HEK293 (cell line): ENCODE measurements around the gene SRRM4.

Experiments used
- CTCF ChIA-PET: fragments of 350-600 bp; formaldehyde crosslinking; extraction: SDS; loops from one replicate; lab custom pipeline; 2021; ENCODE audit warnings: antibody characterized with exemption; lab: Yijun Ruan, JAX
- POLR2A ChIA-PET: fragments of 300-600 bp; formaldehyde crosslinking; extraction: SDS; loops from one replicate; lab custom pipeline; 2020; ENCODE audit warnings: antibody characterized with exemption, inconsistent platforms; lab: Yijun Ruan, JAX
- H3K27ac ChIP-seq: fragments of 200-500 bp; sonication (Bioruptor generic); 2 replicates; pipeline ENCODE4 v1.5.1; 2014; ENCODE audit warnings: low read depth, low read length, control low read depth, inconsistent platforms; ENCODE audit errors: extremely low read depth
- H3K36me3 ChIP-seq, 2 experiments: fragments of 200-500 bp in 1 of 2; sonication (Bioruptor generic) in 1 of 2; 1 replicate in 1 of 2; 2 replicates in 1 of 2; pipeline ENCODE4 v1.5.1; 2014 to 2017; ENCODE audit warnings: inconsistent platforms in 2 of 2, low read length in 2 of 2; ENCODE audit not compliant: control insufficient read depth in 2 of 2, insufficient read depth in 1 of 2
- H3K4me1 ChIP-seq: fragments of 200-500 bp; sonication (Bioruptor generic); 2 replicates; pipeline ENCODE4 v1.5.1; 2014; ENCODE audit warnings: mild to moderate bottlenecking, low read length, inconsistent platforms; ENCODE audit not compliant: control insufficient read depth, insufficient read depth
- H3K4me3 ChIP-seq: 2 replicates; pipeline ENCODE4 v1.5.1; 2011; ENCODE audit warnings: low read depth, mild to moderate bottlenecking, control low read depth, low read length, moderate library complexity
- H3K9me3 ChIP-seq: fragments of 200-500 bp; sonication (Bioruptor generic); 2 replicates; pipeline ENCODE4 v1.5.1; 2014; ENCODE audit warnings: low read depth, low read length, inconsistent platforms; ENCODE audit not compliant: control insufficient read depth, insufficient read depth
- FEZF1 ChIP-seq: fragments of 450-650 bp; formaldehyde crosslinking; IDR thresholded peaks from 2 replicates; pipeline ENCODE4 v1.5.1; 2016; ENCODE audit warnings: missing biosample characterization, missing genetic modification characterization
- GFI1B ChIP-seq: fragments of 450-650 bp; formaldehyde crosslinking; IDR thresholded peaks from 2 replicates; pipeline ENCODE4 v1.5.1; 2016; ENCODE audit warnings: missing biosample characterization, missing genetic modification characterization
- HOXA7 ChIP-seq: sonication (generic); formaldehyde crosslinking; IDR thresholded peaks from 2 replicates; pipeline ENCODE4 v1.8.1; 2022; ENCODE audit warnings: missing genetic modification reagents, borderline replicate concordance
- INSM2 ChIP-seq: fragments of 450-650 bp; formaldehyde crosslinking; IDR thresholded peaks from 2 replicates; pipeline ENCODE4 v1.5.1; 2016; ENCODE audit warnings: missing biosample characterization, missing genetic modification characterization
- KLF7 ChIP-seq: fragments of 450-650 bp; formaldehyde crosslinking; IDR thresholded peaks from 2 replicates; pipeline ENCODE4 v1.5.1; 2016; ENCODE audit warnings: missing biosample characterization, missing genetic modification characterization, borderline replicate concordance
- MZF1 ChIP-seq: fragments of 450-650 bp; formaldehyde crosslinking; IDR thresholded peaks from 2 replicates; pipeline ENCODE4 v1.5.1; 2017; ENCODE audit warnings: missing biosample characterization, missing genetic modification characterization, borderline replicate concordance
- PRDM1 ChIP-seq: fragments of 450-650 bp; formaldehyde crosslinking; IDR thresholded peaks from 2 replicates; pipeline ENCODE4; 2016; ENCODE audit warnings: missing biosample characterization, missing genetic modification characterization
- PRDM2 ChIP-seq: fragments of 450-650 bp; formaldehyde crosslinking; IDR thresholded peaks from 2 replicates; pipeline ENCODE4 v1.5.1; 2016; ENCODE audit warnings: missing biosample characterization, missing genetic modification characterization, borderline replicate concordance
- ZNF146 ChIP-seq: fragments of 450-650 bp; formaldehyde crosslinking; IDR thresholded peaks from 2 replicates; pipeline ENCODE4 v1.5.1; 2016; ENCODE audit warnings: missing biosample characterization, missing genetic modification characterization
- ZNF23 ChIP-seq: fragments of 450-650 bp; formaldehyde crosslinking; IDR thresholded peaks from 2 replicates; pipeline ENCODE4 v1.5.1; 2016; ENCODE audit warnings: missing biosample characterization, missing genetic modification characterization, borderline replicate concordance
- ZNF324 ChIP-seq: fragments of 450-650 bp; formaldehyde crosslinking; IDR thresholded peaks from 2 replicates; pipeline ENCODE4 v1.5.1; 2016; ENCODE audit warnings: missing biosample characterization, missing genetic modification characterization
- ZNF335 ChIP-seq: fragments of 450-650 bp; formaldehyde crosslinking; conservative IDR thresholded peaks from 2 replicates; pipeline ENCODE4 v1.5.1; 2016; ENCODE audit warnings: missing biosample characterization, missing genetic modification characterization
- ZNF473 ChIP-seq: fragments of 450-650 bp; formaldehyde crosslinking; IDR thresholded peaks from 2 replicates; pipeline ENCODE4 v1.5.1; 2017; ENCODE audit warnings: missing biosample characterization, missing genetic modification characterization
- ZNF585B ChIP-seq: fragments of 450-650 bp; formaldehyde crosslinking; IDR thresholded peaks from 2 replicates; pipeline ENCODE4 v1.5.1; 2016; ENCODE audit warnings: missing biosample characterization, missing genetic modification characterization
- ZNF596 ChIP-seq: fragments of 450-650 bp; IDR thresholded peaks from 2 replicates; pipeline ENCODE4 v1.5.0; 2018; ENCODE audit warnings: missing biosample characterization, mild to moderate bottlenecking, missing genetic modification characterization, moderate library complexity
- ZNF670 ChIP-seq: fragments of 450-650 bp; formaldehyde crosslinking; IDR thresholded peaks from 2 replicates; pipeline ENCODE4 v1.5.1; 2016; ENCODE audit warnings: missing biosample characterization, missing genetic modification characterization, low read depth
- TF ChIP-seq, protein P1 (sequence below): fragments of 450-650 bp; formaldehyde crosslinking; IDR thresholded peaks from 2 replicates; pipeline ENCODE4 v1.5.1; 2016; ENCODE audit warnings: missing biosample characterization, missing genetic modification characterization

The SRRM4 gene

GRCh38 chr12:119019166-119019565 is 37.8 kb downstream of the SRRM4 start (continued):
- TF ChIP-seq PRDM2 (tag by site-specific recombination) = no peak
- no peak for TF ChIP-seq GFI1B (tag by site-specific recombination)
- no peak for TF ChIP-seq ZNF335 (tag by site-specific recombination)
- no peak for TF ChIP-seq INSM2 (tag by site-specific recombination)
- no peak for TF ChIP-seq MZF1
- TF ChIP-seq PRDM1 (tag by site-specific recombination) = no peak
- TF ChIP-seq ZNF670 (tag by site-specific recombination) = no peak

- no peak overlapping the region for H3K27ac ChIP-seq
- H3K4me1 ChIP-seq = no peaks in the 10 kb centered on the region
- H3K36me3 ChIP-seq = no peaks in the 10 kb centered on the region
- ChIA-PET POLR2A (no interaction called here), CTCF (interaction anchor here (0.6 to 0.8 kb wide), 6 partner anchors 15 to 1608 kb away, joined by 3 to 5 read pairs (median 3); no protein-coding TSS in a partner anchor)
- no peak overlapping the region for H3K4me3 ChIP-seq
- TF ChIP-seq ZNF596 (tag by site-specific recombination) (no peak), ZNF23 (tag by site-specific recombination) (no peak), INSM2 (tag by site-specific recombination) (no peak), ZNF324 (no peak), ZNF473 (tag by site-specific recombination) (no peak), KLF7 (tag by site-specific recombination) (no peak), ZNF146 (tag by site-specific recombination) (no peak), FEZF1 (tag by site-specific recombination) (no peak), HOXA7 (no peak), ZNF585B (no peak)
- TF ChIP-seq, protein P1, sequence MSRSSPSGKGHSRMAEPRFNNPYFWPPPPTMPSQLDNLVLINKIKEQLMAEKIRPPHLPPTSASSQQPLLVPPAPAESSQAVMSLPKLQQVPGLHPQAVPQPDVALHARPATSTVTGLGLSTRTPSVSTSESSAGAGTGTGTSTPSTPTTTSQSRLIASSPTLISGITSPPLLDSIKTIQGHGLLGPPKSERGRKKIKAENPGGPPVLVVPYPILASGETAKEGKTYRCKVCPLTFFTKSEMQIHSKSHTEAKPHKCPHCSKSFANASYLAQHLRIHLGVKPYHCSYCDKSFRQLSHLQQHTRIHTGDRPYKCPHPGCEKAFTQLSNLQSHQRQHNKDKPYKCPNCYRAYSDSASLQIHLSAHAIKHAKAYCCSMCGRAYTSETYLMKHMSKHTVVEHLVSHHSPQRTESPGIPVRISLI = no peak
- H3K9me3 ChIP-seq = no peaks in the 10 kb centered on the region
Observed at GRCh38 chr12:119020406-119021360, 39.3 kb downstream of the SRRM4 start.
